ENCODE data around the gene RIMBP2.

Gene RIMBP2

DNA sequence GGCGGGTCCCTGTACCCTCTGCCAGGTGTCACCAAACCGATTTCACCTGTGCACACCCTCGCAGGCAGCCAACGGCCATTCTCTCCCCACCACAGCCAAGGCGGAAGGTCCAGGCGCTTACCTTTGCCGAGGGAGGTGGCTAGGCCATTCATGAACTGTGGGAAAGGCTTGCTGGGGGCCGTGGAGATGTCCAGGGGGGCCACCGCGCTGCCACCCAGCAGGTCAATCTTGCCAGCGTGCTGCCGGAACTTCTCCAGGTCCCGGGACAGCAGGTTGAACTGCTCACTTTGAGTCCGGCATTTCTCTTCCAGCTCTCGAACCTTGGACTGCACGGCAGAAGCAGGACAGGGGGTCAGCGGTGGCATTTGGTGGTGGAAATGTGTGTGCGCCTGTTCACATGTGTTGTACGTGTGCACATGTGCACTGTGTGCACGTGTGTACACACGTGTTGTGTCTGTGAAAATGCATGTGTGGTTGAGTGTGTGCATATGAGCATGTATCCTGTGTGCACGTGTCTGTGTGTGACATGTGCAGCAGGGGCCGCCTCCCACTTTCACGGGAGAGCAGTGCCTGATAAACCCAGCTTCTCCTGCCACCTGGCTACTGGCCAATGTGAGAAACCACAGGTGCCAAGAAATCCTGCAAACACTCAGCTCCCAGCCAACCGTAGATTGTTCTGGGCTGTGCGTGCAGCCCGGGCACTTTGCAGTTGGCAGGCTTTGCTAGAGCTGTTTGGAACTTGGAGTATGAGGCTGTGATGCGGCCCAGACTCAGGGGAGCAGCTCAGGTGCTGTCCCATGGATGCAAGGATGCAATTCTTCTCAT lies 259.5 kb downstream of the RIMBP2 start:
- no peak for DNase-seq

DNA sequence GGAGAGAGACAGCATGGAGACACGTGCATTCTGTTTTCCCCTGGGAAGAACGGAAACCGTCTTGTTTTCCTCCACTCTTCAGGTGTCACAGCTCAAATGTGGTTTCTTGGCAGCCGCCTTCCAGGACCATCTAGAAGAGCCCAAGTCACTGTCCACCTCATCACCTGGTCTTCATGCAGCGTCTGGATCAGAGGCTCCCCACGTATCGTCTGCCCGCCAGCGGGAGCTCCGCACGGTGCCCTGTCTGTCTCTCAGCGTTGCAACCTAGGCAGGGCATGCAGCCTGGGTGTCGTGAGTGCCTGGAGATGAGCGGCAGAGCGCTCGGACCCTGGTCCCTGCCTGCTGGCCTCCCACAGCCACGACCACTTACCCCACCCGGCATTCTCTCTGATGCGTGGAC lies 260.9 kb downstream of the RIMBP2 start:
- no peak for DNase-seq

DNA sequence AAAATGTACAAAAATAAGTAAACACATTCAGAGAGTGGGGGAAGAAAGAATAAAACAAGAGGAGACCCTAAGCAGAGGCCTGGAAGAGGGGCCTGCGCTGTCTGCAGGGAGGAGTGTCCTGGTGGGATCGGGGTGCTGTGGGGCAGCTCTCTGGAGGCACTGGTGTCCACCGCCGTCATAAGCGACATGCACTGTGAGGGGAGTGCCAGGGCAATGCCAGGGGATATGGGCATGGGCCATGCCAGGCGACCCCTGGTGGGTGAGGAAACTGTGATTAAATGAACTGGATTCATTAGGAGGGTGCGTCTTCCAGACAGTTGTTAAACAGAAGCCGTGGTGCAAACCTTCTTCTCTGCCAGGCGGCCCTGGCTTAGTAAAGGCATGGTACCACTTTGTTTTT lies 261.8 kb downstream of the RIMBP2 start:
- no peak for DNase-seq

DNA sequence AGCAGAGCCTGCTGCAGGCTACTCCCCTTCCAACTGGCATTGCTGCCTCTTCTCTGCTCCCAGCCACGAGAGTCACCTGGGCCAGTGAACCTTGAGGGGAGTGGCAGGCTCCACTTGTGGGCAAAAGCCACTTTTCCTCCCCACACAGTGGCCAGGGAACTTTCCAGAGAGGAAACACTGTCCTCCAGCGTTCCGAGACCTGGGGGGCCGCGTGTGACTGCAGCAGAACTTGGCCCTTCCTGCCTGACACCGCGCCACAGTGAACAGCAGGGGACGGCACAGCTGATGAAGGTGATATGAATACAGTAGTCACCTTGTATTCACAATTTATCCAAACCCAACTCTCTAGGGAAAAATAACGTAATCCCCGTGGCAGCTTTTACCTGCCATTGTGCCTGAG lies 263.6 kb downstream of the RIMBP2 start:
- DNase-seq: no peak

DNA sequence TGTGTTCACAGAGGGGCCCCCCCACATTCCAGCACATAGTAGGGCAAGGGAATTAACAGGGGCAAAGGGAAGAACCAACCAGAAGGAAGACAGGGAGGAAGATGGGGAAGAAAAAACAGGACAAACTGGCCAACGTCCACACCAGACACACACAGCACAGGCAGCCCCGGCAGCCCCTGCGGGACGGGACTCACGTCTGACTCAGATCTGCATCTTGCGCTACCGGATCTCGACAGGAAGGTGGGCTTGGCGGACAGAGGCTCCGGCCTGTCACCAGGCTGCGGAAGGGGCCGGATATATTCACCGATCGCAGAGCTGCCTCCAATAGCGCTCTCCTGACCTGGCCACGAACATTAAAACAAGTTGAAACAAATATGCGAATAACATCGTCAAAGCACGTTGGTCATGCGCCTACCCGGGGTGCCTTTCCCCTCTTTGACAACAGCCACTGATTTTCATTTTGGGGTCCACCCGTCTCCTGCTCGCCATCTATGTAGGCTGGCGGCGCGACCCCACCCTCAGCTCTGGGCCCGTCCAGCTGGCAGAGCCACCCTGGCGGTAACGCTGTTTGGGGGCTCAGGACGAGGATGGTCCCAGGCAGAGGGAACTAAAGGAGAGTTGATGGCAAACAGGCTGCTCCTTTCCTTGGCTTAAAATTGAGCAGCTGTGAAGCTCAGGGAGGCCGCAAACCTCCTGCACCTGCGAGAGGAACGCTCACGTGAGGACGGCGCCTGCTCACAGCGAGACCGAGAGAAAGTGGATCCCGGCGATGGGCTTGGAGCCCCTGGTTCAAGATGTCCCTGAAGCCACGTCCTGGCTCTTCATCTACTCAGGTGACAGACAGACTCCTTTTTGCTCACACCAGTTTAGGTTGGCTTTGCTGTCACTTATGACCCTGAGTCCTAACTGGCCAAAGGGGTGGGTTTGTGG lies 264.8 kb downstream of the RIMBP2 start:
- no peak for DNase-seq

DNA sequence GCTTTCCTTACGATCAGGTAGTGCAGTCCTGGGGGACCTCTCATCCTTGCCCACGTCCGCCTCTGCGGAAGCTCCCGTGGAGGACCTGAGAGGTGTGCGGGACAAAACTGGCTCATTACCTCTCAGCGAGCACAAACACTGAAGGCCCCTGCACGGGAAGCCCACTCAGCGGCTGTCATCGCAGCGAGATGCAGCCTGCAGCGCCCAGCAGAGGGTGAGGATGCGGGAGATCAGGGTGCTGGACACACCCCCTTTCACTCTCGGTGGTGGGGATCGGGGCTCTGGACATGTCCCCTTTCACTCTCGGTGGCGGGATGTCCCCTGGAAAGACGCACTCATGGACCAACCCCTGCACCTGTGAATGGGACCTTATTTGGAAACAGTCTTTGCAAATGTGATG lies 266.8 kb downstream of the RIMBP2 start:
- no peak for DNase-seq

DNA sequence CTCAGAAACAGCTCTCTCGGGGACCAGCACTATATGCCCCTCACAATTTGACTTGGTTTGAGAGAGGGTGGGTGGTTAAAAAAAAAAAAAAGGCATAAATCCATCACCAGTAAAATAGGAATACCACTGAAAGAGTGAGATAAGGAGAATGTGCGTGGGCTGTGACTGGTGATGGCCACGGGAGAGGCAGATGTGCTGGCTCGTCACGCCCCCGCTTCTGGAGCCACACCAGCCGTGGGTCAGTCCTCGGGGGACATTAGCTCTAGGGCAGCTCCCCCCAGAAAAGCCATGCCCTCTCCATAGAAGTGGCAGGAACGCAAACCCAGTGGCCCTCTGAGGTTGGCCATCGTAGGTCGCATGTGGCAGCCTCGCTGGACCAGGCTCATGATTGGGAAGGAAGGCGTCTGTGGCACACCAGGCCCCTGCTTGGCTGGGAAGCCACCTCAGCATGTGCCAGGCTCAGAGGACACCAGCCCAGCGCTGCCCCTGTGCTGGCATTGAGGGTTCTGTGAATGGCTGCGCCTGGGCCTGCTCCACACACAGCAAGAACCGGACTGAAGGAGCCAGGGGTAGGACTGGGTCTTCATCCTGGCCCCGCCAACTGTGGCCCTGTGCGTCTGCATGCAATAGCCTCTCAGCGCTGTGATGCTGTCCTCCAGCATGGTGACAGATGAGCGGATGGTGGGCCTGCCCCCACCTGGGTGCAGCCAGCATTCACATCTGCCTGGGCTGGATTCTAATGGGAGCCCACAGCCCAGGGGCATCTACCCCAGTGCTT lies 267.9 kb downstream of the RIMBP2 start:
- DNase-seq: no peak

DNA sequence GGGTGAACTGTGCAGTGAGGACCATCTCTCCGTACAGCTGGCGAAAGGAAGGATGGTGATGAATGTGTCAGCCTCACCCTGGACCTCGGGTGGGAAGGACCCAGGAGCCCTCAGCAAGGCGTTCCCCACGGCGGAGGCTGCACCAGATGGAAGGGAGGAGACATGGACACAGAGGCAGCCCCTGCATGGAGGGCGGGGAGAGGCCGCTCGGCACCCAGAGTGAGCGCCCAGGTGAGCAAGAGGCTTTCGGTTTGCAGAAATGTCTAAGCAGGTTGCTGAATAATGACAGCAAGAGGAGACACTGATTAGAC lies 268.5 kb downstream of the RIMBP2 start:
- DNase-seq: no peak

DNA sequence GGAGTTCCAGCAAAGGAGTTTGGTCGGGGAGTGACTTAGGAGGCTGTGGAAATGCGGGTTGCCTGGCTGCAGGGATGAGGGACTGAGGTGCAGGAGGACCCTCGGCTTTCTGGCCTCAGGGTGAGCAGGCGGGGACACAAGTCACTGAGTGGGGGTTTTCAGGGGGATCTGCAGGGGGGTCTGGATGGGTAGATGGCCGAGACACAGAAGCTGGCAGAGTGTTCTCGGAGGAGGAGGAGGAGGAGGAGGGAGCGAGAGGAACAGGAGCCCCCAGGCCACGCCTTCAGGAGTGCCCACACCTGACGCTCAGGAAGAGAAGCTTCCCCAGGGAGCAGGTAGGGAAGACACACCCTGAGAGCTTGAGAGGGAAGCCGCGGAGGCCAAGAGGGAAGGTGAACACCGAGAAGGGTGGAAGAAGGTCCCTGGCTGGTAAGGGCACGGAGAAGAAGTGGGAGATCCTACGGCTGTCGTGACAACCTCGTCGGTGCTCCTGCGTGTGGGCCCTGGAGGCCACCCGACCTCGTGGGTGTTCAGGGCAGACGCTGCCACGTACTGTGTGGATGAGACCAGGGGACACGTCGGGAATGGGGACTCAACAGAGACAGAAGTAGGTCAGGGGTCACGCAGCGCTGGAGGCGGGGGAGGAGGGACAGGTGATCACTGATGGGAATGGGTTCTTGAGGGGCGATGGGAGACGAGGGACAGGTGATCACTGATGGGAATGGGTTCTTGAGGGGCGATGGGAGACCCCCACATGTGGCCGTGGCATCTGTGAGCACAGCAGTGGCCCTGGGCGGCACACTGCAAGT lies 269.0 kb downstream of the RIMBP2 start:
- no peak for DNase-seq

DNA sequence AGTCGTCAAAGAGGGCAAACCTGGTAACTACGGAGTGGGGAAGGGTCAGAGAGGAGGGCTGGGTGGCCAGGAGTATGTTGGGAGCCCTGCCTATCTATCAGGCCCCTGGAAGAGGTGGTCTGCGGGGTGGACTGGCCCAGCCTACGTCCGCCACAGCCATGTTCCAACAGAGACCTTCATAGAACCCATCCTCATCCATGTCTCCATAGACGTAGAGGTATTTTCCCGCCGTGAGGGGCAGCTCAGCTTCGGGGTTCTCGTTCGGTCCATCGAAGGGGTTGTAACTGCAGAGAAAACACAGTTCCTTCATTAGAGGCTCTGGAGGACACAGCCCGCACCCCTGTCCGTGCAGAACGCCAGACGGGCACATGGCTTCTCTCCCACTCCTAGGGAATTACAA lies 271.1 kb downstream of the RIMBP2 start:
- DNase-seq: no peak

DNA sequence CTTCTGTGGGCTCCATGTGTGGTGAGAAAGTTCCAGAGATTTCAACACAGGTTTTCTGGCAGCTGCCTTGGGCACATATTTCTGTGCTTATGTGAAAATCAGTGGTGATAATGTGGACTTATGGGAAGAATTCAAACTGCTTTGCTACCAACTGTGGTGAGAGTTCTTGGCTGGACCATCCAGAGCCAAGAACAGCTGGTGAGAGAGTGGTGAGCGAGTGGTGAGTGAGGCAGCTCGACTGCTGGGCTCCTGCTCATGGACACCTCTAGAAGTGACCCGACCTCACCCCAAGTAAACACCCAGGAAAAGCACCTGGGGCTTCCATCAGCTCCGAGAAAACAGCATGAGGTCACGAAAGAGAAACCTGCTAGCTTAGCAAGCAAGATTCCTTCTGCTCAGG lies 272.0 kb downstream of the RIMBP2 start:
- DNase-seq: no peak

DNA sequence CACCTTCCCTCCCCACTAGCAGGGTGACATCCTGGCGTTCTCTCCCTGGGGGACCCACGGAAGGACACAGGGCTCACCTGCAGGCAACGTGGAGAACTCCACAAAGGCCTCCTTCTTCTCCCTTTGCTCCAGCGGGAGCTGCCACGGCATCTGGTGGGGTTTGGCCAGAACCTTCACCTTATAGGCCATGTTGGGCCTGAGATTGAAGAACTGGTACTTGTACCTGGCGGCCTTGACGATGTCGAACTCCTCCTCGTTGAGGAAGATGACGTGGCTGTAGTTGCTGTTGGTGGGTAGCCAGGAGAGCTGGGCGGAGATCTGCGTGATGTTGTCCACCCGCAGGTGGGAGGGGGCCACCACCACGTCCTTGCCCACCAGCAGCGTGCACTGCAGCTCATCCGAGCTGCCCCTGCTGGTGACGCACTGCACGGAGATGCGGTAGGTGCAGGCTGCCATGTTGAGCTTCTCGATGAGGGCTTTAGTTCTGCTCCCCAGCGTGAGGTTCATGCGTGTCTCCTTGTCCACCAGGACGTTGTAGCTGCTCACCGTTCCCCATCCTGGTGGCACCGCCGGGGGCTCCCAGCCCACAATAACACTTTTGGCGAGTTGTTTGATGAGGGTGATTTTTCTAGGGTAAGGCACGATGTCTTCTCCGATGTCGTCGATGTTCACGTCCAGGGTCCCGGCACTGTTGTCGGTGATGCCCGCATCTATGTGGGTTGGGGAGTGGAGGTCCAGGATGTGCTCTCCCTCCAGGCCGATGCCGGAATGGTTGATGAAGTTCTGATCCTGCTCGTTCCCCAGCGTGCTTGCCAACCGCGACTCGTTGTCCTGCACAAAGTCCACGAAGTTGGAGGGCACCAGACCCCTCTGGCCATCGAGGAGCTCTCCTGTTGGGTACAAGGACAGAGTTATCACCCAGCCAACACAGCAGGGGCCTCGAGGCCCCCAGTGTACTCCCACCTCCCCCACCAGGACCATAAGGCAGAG lies 274.0 kb downstream of the RIMBP2 start:
- no peak for DNase-seq

DNA sequence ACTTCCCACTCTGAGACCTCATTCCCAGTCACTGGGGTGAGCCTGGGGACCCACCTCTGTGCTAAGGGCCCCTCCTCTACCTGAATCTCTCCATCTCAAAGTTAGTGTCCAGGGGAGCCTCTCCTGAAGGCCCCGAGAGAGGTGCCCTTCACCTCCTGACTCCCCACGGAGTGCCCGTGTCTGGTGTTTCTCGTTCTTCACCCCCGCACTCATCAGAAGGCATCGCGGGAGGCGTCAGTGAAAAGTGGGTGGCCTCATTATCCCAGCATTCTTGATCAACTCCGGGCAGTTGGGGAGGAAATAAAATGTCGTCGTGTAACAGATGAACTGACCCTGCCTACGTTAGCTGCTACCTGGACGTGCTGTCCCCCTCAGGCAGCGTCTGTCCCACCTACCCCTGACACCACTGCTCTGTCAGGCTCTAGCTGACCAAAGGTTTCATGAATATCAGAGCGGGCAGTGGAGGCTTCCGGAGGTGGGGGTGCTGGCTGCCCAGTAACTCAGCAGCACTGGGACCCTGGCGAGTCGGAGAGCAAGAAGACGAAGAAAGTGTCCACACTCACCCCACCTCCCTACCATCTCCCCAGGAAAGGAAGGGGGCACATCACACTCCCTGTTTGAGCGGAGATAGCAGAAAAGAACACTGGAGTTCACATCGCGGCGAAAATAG lies 275.6 kb downstream of the RIMBP2 start:
- no peak for DNase-seq

DNA sequence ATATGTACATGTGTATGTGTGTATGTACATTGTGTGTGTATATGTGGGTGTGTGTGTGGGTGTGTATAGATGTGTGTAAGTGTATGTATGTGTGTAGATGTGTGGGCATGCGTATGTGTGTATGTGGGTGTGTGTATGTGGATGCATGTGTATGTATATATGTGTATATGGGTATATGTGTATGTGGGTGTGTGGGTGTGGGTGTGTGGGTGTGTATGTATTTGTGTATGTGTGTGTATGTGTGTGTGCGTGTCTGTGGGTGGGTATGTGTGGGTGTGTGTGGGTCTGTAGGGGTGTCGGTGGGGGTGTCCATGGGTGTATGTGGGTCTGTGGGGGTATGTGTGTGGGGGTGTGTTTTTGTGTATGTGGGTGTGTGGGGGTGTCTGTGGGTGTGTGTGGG lies 276.8 kb downstream of the RIMBP2 start:
- DNase-seq: no peak

DNA sequence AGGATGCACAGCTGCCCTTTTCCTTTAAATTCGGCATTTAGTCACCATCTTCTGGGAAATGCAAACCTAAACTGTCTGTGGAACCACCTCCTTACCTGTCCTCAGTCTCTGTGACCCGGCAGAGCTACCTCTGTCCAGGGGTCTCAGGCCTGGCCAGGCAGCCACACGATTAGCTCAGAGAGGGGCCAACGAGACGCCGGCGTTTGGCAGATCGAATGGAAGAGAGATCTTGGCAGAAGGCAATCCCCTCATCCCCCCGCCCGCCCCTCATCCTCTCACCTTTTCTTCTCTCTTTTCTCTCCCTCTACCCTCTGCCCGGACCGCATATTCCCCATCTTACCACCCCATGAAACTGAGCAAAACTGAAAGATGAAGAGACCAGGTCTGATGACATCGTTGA lies 277.4 kb downstream of the RIMBP2 start:
- no peak for DNase-seq

DNA sequence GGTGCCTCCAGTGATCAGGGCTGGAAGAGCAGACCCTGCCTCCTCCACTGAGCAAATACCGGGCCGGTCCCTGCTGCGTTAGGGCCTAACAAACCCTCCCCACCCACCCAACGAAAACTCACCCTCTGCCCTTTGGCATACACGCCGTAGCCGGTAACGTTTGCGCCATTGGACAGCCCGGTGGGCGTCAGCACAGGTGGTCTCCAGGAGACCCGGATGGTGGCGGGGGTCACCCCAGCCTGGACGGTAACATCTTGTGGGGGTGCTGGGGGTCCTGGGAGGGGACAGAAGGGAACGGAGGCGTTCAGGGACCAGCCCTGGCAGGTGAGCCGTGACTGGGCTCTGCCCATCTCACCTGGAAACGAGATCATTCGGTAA lies 277.9 kb downstream of the RIMBP2 start:
- DNase-seq: no peak

DNA sequence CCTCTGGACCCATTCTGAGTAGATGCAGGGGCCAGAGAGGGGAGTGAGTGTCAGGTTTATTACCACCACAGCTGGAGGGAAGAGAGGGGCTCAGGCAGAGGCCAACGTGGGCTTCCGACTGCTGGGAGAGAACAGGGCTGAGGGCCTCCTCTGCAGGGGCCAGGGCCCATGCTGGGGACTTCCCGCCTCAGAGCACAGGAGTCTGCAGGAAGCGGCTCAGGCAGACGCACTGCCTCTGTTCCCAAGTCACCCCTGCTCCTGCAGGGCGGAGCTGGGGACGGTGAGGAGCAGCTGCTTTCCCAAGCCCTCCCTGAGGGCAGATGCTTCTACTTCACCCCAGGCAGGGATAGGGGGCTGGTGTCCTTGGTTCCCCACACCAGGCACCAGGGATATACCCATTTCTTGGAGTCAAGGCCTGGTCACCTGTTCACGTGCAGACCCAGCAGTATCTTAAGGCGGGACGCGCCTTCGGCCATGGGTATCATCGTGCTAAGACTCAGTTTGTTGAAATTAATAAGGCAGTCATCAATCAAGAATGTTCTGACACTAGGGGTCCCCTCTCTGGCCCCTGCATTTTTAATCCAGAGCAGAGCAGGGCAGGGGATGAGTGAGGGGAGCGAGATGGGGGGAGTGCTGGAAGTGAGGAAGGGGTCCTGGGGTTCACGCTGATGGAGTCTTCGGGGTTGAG lies 278.4 kb downstream of the RIMBP2 start:
- DNase-seq: no peak

DNA sequence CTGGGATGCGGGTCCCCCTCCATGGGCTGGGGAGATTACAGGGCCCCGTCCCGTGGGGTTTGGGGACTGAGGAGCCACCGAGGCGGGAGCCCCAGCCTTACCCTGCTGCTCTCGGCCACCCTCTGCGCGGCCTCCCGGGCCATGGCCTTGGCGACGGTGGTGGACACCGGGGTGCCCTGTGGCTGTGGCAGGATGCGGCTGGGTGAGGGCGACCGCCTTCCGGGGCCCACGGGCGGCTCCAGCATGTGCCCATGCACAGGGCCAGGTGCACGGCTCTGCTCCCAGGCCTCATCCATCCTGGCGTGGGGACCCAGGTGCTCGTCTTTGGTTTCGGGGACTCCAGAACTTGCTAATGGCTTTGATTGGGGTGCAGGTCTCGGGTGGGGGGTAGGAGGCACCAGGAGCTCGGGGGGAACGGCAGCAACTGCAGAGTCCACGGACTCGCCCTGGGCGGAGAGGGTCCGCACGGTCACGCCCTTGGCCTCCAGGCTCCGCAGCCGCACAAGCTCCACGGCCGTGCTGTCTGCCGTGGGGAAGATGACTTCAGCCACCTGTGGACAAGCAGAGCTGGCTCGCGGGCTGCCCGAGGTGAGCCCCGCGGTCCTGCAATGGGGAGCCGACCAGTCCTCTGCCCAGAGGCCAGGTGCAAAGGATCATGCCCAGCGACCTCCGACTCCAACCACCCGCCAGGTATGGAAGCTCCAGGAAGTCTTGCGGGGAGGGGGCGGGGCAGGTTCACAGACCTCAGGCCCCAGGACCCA lies 279.2 kb downstream of the RIMBP2 start:
- DNase-seq: no peak

DNA sequence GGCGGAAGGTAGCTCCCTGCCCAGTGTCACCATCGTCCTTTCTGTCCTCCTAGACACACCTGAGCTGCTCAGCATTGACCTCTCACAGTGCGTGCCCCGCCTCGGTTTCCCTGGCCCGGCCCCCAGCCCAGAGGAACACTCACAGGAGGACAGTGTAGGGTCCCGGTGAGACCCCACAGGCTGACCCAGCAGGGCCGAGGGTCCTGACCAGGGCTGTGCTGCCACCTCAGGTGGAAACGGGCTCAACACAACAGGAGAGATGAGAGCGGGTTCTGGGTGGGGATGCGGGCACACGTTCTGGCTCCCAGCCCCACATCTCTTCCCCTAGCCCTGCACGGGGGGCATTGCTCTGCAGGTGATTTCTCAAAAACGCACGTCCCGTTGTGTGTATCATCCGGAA lies 280.3 kb downstream of the RIMBP2 start:
- no peak for DNase-seq
